Measurements from ENCODE around the gene SHOC2.

DNA sequence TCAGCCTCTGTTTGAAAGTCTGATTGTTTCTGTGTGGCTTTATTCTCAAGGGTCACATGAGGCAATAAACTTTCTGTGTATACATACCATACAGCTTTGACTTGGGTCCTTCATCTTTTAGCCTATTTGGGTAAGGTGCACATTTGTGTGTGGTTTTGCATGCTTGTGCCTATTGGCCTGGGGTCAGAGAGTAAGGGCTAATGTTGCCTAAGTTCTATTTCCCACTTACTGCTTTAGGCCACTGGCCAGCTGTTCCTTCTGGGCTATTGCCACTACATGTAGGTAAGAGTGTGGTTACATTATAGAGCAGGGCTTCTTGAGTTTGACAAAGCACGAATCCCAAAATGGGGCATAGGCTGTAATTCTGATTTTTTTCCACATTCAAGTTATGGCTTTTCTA lies 22.2 kb upstream of the SHOC2 start:
- TF ChIP-seq CTCF (IDR thresholded peaks at IDR 0.05; ENCODE audit: low read length), result no peak
- TF ChIP-seq EZH2 (IDR thresholded peaks at IDR 0.05; ENCODE audit: borderline replicate concordance, low read length), result no peak

All from OCI-LY1 (cell line).